NCI-H187 (cell line): Measurements from ENCODE around the gene BICD2.

ENCODE experiments used
- DNase-seq, 2 experiments: peaks; one replicate each; lab custom pipeline; 2025; lab: John Stamatoyannopoulos, UW

Gene BICD2

GRCh38 chr9:92747459-92748232 is 17.0 kb downstream of the BICD2 start:
- no peak for DNase-seq

- no peak for DNase-seq
Observed at GRCh38 chr9:92746567-92747458, 17.8 kb downstream of the BICD2 start.

- no peak for DNase-seq
Observed at GRCh38 chr9:92745881-92746280, 18.8 kb downstream of the BICD2 start.

GRCh38 chr9:92745331-92745730 is 19.3 kb downstream of the BICD2 start:
- no peak for DNase-seq

- DNase-seq: no peak
Observed at GRCh38 chr9:92740969-92741368, 23.7 kb downstream of the BICD2 start.

- no peak for DNase-seq
Observed at GRCh38 chr9:92740446-92740961, 24.1 kb downstream of the BICD2 start.

- DNase-seq: no peak
Observed at GRCh38 chr9:92740009-92740408, 24.6 kb downstream of the BICD2 start.

GRCh38 chr9:92739346-92739970 is 25.2 kb downstream of the BICD2 start:
- no peak for DNase-seq

GRCh38 chr9:92738661-92739081 is 26.0 kb downstream of the BICD2 start:
- no peak for DNase-seq

- no peak for DNase-seq
Observed at GRCh38 chr9:92737611-92738299, 26.9 kb downstream of the BICD2 start.

- no peak for DNase-seq
Observed at GRCh38 chr9:92737216-92737606, 27.4 kb downstream of the BICD2 start.

GRCh38 chr9:92736563-92737215 is 27.9 kb downstream of the BICD2 start:
- no peak for DNase-seq

- no peak for DNase-seq
Observed at GRCh38 chr9:92735636-92736562, 28.7 kb downstream of the BICD2 start.

- DNase-seq: no peak
Observed at GRCh38 chr9:92734931-92735635, 29.6 kb downstream of the BICD2 start.

- no peak for DNase-seq
Observed at GRCh38 chr9:92730897-92731296, 33.7 kb downstream of the BICD2 start.

GRCh38 chr9:92729735-92730155 is 34.9 kb downstream of the BICD2 start:
- no peak for DNase-seq

- no peak for DNase-seq
Observed at GRCh38 chr9:92728831-92729734, 35.5 kb downstream of the BICD2 start.
